ENCODE results near the gene FGF22. TPM values are rescaled to one million over a fixed set of nuclear protein-coding genes. Genes with fewer than 3 reads are reported as not detected.

FGF22 gene
- polyA plus RNA-seq, 2 of the 4 experiments (the other 2 are of a cell fraction): 0.13 to 1.0 TPM

DNA sequence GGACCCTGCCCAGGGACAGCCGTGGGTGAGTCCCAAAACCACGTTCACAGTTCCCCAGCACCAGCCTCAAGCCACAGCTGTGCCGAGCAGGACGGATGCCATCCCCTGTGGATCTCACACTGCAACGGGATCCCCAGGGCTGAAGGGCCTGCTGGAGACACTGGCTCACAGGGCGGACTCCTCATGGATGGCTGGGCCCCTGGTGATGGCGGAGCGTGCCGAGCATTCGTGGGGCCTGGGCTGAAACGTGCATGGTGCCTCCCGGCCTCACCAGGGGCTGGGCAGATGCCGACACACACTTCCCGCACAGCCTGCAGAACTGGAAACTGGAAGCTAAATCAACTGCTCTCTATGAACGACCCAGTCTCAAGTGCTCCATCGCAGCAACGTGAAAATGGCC, 13.7 kb downstream of the FGF22 start (continued):
- no peak for TF ChIP-seq HOXB5 (CRISPR knock-in tag; IDR thresholded peaks at IDR 0.05)
- TF ChIP-seq, protein P1, sequence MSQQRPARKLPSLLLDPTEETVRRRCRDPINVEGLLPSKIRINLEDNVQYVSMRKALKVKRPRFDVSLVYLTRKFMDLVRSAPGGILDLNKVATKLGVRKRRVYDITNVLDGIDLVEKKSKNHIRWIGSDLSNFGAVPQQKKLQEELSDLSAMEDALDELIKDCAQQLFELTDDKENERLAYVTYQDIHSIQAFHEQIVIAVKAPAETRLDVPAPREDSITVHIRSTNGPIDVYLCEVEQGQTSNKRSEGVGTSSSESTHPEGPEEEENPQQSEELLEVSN (IDR thresholded peaks at IDR 0.05; ENCODE audit: borderline replicate concordance, low read depth): no peak

DNA sequence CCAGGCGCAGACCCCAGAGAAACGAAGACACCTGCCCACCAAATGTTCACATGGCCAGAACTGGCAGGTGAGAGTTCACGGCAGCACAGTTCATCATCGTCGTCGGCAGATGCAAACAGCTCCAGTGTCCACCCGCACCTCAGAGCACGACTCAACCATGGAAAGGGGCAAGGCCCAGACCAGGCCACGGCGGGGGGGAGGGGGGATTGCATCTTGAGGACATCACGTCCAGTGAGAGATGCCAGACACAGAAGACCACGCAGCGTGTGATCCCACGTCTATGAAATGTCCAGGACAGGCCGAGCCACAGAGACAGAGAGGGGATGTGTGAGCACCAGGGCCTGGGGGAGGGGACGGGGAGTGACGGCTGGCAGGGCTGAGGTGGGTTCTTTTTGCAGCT, 16.0 kb downstream of the FGF22 start:
- ChIA-PET POLR2A (no interaction called here), CTCF (interaction anchor here (0.9 to 1.2 kb wide), 3 partner anchors 72 to 82 kb away, joined by 3 read pairs; no protein-coding TSS in a partner anchor)
- Histone ChIP-seq H3K9me3 (no peaks in the 10 kb centered on the region), H3K4me2 (no peak overlapping the region), H3K4me1 (peaks cover 1% of the 10 kb centered on the region; the same call in 2 of the 3 replicates), H3K4me3 (no peak overlapping the region), H3K27ac (no peak overlapping the region)
- TF ChIP-seq, protein P1 (IDR thresholded peaks at IDR 0.05; ENCODE audit: borderline replicate concordance, low read depth): no peak
- TF ChIP-seq ZSCAN20 (CRISPR knock-in tag; IDR thresholded peaks at IDR 0.05) (no peak), HOXB13 (CRISPR knock-in tag; IDR thresholded peaks at IDR 0.05; ENCODE audit: low read depth) (no peak), HEYL (CRISPR knock-in tag; IDR thresholded peaks at IDR 0.05) (no peak), RFX5 (IDR thresholded peaks at IDR 0.05) (no peak)
- FAIRE-seq (no peak), ATAC-seq (no peak), DNase-seq (ENCODE audit: low read depth in 1 of 2, low spot score in 1 of 2) (no peak)
- WGBS (ENCODE audit: missing lambda C conversion rate): 90% methylated on average over 4 of the region's 17 CpGs

DNA sequence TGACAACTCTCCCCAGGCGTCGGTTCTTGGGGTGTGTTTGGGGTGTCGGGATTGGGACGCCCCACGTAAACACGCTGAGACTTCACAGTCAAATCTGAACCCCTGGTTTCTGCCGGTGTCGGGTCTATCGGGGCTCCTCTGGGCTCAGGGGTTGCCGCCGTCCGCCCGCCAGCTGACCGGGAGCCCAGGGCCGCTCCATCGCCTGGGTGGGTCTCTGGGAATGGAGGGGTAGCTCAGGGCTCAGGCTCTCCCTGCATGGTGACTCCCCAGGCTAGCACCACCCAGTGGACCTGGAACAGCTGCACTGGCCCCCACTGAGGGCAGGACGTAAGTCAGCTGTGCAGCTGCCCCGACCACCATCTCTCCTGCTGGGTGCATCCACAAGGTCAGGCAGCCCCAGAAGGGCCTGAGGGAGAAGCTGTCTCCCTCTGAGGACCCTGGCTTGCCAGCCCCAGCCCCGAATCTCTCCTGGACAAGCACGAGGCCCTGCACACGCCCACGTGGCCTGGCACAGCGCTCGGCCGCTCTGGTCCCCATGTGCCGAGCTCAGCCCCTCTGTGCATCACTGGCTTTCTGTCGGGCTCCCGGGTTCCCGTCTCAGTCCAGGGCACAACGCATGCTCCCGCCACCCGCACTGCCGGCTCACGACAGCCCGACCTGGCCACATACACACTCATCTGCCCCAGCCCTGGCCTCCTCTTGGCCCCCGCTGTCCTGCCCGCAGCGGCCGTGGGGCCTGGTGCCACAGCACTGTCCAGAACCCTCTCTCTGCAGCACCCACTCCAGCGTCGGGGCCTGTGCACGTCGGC, 17.3 kb downstream of the FGF22 start:
- FAIRE-seq (no peak), DNase-seq (ENCODE audit: low read depth in 1 of 2, low spot score in 1 of 2) (no peak), ATAC-seq (peak in 1 of 2 experiments; percentile 28; a peak in 3 of 6 replicates)
- H3K4me3 ChIP-seq: no peak overlapping the region
- H3K27ac ChIP-seq: no peak overlapping the region
- no peak overlapping the region for H3K4me2 ChIP-seq
- peaks cover 8% of the 10 kb centered on the region; the same call in 2 of the 3 replicates for H3K4me1 ChIP-seq
- no peak for TF ChIP-seq ZSCAN20 (CRISPR knock-in tag; IDR thresholded peaks at IDR 0.05)
- no peak for TF ChIP-seq CBX8 (IDR thresholded peaks at IDR 0.05)
- no peak for TF ChIP-seq CEBPB (IDR thresholded peaks at IDR 0.05)
- no peak for TF ChIP-seq POLR2A (IDR thresholded peaks at IDR 0.05; ENCODE audit: low read length)
- TF ChIP-seq JUN (IDR thresholded peaks at IDR 0.05): no peak
- TF ChIP-seq ELK1 (IDR thresholded peaks at IDR 0.05; ENCODE audit: low read depth, low read length): no peak
- no peak for TF ChIP-seq BCL3 (IDR thresholded peaks at IDR 0.05)
- 97% methylated on average over 28 of the region's 43 CpGs for WGBS (ENCODE audit: missing lambda C conversion rate)
- CTCF ChIA-PET: interaction anchor here (1.0 to 1.2 kb wide), 2 partner anchors 73 to 80 kb away, joined by 3 read pairs; no protein-coding TSS in a partner anchor
- POLR2A ChIA-PET: no interaction called here
- no peaks in the 10 kb centered on the region for H3K9me3 ChIP-seq

DNA sequence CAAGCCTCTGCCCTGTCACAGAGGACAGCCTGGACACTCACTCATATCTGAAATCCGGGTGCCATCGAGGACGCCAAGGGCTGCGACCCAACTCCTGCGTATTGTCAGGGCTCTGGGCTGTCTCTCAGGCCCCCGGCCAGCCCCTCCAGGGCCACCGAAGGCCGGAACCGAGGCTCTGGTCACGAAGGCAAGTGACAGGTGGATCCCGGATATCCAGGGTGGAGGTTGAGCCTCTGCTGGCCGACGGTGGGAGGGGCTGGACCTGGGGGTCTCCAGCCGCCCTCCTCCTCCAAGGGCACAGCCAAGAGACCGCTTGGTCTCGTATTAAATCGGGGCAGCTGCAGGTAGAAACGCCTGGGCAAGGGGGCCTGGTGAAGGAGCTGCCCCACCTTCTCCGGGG, 17.9 kb downstream of the FGF22 start:
- no peak overlapping the region for H3K27ac ChIP-seq
- TF ChIP-seq ZNF302 (CRISPR knock-in tag; IDR thresholded peaks at IDR 0.05): no peak
- no peak for TF ChIP-seq POLR2A (IDR thresholded peaks at IDR 0.05; ENCODE audit: low read length)
- no peak for TF ChIP-seq ZFP36 (IDR thresholded peaks at IDR 0.05; ENCODE audit: borderline replicate concordance, partially characterized antibody)
- TF ChIP-seq EP300 (IDR thresholded peaks at IDR 0.05): no peak
- no peak for TF ChIP-seq CHD2 (IDR thresholded peaks at IDR 0.05; ENCODE audit: low read length, partially characterized antibody)
- TF ChIP-seq KDM5A (IDR thresholded peaks at IDR 0.05): no peak
- TF ChIP-seq CHD4 (IDR thresholded peaks at IDR 0.05; ENCODE audit: borderline replicate concordance): no peak
- TF ChIP-seq NPAS2 (CRISPR knock-in tag; IDR thresholded peaks at IDR 0.05; ENCODE audit: borderline replicate concordance): no peak
- no peak for TF ChIP-seq PHF8 (IDR thresholded peaks at IDR 0.05; ENCODE audit: borderline replicate concordance, low read depth)
- no peak for TF ChIP-seq FOXS1 (CRISPR knock-in tag; IDR thresholded peaks at IDR 0.05)
- TF ChIP-seq NR3C1 (IDR thresholded peaks at IDR 0.05): no peak
- no peak for TF ChIP-seq HOXB5 (CRISPR knock-in tag; IDR thresholded peaks at IDR 0.05)
- TF ChIP-seq HEYL (CRISPR knock-in tag; IDR thresholded peaks at IDR 0.05): no peak
- TF ChIP-seq ELK1 (IDR thresholded peaks at IDR 0.05; ENCODE audit: low read depth, low read length): no peak
- no peak for TF ChIP-seq SMC3 (IDR thresholded peaks at IDR 0.05)
- TF ChIP-seq CEBPB (IDR thresholded peaks at IDR 0.05): no peak
- TF ChIP-seq HOXA7 (CRISPR knock-in tag; IDR thresholded peaks at IDR 0.05): no peak
- POLR2A ChIA-PET: interaction anchor here (0.5 kb wide), 1 partner anchor 17 kb away, joined by 3 read pairs; no protein-coding TSS in a partner anchor
- WGBS (ENCODE audit: missing lambda C conversion rate): 88% methylated on average over 3 of the region's 19 CpGs
- H3K9me3 ChIP-seq: no peaks in the 10 kb centered on the region
- H3K4me1 ChIP-seq: peaks cover 8% of the 10 kb centered on the region; the same call in 2 of the 3 replicates
- DNase-seq (ENCODE audit: low read depth in 1 of 2, low spot score in 1 of 2) (no peak), FAIRE-seq (no peak), ATAC-seq (no peak)
- CTCF ChIA-PET: interaction anchor here (2.6 kb wide), 1 partner anchor 73 kb away, joined by 8 read pairs; no protein-coding TSS in a partner anchor
- H3K4me3 ChIP-seq: no peak overlapping the region
- H3K4me2 ChIP-seq: no peak overlapping the region
